Measurements from ENCODE around the gene OR11L1.

Gene OR11L1

GRCh38 chr1:247841796-247842195, at the start of gene OR11L1:
OR11L1 (minus strand) TSS chr1:247841896; CDS start chr1:247841896, 0 bp downstream.
- Histone ChIP-seq H3K9me3 (ENCODE audit: control insufficient read depth in 2 of 2, low read length in 2 of 2) (no peaks in the 10 kb centered on the region), H3K36me3 (ENCODE audit: control insufficient read depth in 2 of 2, insufficient read depth in 2 of 2, low read length in 2 of 2) (no peaks in the 10 kb centered on the region), H3K4me1 (ENCODE audit: control insufficient read depth, insufficient read depth, low read length) (no peaks in the 10 kb centered on the region), H3K4me3 (ENCODE audit: low read length in 2 of 2) (no peak within 1 kb of the TSS), H3K9ac (ENCODE audit: low read length in 2 of 2) (no peak within 1 kb of the TSS), H3K27me3 (ENCODE audit: control insufficient read depth in 1 of 2, insufficient read depth in 2 of 2, low read length in 2 of 2) (no peaks in the 10 kb centered on the region), H3K27ac (ENCODE audit: low read length) (no peak within 1 kb of the TSS)

- H3K9ac ChIP-seq (ENCODE audit: low read length in 2 of 2): no peak overlapping the region
- no peaks in the 10 kb centered on the region for H3K36me3 ChIP-seq (ENCODE audit: control insufficient read depth in 2 of 2, insufficient read depth in 2 of 2, low read length in 2 of 2)
- H3K27me3 ChIP-seq (ENCODE audit: control insufficient read depth in 1 of 2, insufficient read depth in 2 of 2, low read length in 2 of 2): no peaks in the 10 kb centered on the region
- H3K27ac ChIP-seq (ENCODE audit: low read length): no peak overlapping the region
- H3K4me1 ChIP-seq (ENCODE audit: control insufficient read depth, insufficient read depth, low read length): no peaks in the 10 kb centered on the region
- H3K9me3 ChIP-seq (ENCODE audit: control insufficient read depth in 2 of 2, low read length in 2 of 2): no peaks in the 10 kb centered on the region
- no peak overlapping the region for H3K4me3 ChIP-seq (ENCODE audit: low read length in 2 of 2)
Observed at GRCh38 chr1:247884797-247885413, 43.2 kb upstream of the OR11L1 start.

DNA sequence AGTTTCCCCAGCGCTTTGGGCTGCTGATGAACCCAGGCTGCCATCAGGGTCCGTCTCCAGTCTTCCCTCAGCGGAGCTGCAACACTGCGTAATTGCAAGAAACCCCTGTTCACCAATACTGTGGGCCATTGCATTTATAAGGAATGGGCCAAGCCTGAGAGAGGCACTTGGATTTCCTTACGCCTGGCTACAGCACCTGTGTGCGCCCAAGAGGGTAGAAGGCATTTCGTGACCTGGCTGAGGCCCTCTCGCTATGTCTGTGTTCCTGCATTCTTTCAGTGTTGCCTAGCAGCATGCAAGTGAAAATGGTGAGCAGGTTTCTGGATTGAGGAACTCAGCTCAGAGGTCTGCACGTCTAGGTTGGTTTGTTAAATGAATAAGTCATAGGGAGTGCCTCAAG, 41.6 kb upstream of the OR11L1 start:
- Histone ChIP-seq H3K4me1 (ENCODE audit: control insufficient read depth, insufficient read depth, low read length) (no peaks in the 10 kb centered on the region), H3K27me3 (ENCODE audit: control insufficient read depth in 1 of 2, insufficient read depth in 2 of 2, low read length in 2 of 2) (no peaks in the 10 kb centered on the region), H3K27ac (ENCODE audit: low read length) (no peak overlapping the region), H3K9ac (ENCODE audit: low read length in 2 of 2) (no peak overlapping the region), H3K36me3 (ENCODE audit: control insufficient read depth in 2 of 2, insufficient read depth in 2 of 2, low read length in 2 of 2) (no peaks in the 10 kb centered on the region), H3K9me3 (ENCODE audit: control insufficient read depth in 2 of 2, low read length in 2 of 2) (no peaks in the 10 kb centered on the region), H3K4me3 (ENCODE audit: low read length in 2 of 2) (no peak overlapping the region)

DNA sequence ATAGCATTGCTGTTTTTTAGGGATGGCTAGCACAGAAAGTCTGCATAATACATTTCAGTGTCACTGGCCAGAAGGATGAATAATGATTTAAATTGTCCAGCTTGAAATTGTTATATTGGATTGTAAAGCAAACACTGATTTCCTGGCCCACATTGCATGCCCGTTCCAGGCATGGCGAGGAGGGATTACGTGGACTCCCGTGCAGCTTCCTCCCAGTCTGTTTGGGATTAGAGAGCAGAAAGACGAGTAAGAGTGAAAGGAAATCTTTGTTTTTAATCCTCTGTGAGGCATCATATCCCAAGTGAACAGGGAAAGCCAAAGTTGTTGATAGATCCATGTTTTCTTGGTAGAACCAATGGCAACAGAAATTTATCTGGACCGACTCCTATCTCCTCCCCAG, 23.7 kb upstream of the OR11L1 start:
- Histone ChIP-seq H3K9ac (ENCODE audit: low read length in 2 of 2) (no peak overlapping the region), H3K9me3 (ENCODE audit: control insufficient read depth in 2 of 2, low read length in 2 of 2) (peaks cover 4 to 5% of the 10 kb centered on the region in 2 donors), H3K27me3 (ENCODE audit: control insufficient read depth in 1 of 2, insufficient read depth in 2 of 2, low read length in 2 of 2) (peaks cover 0 to 2% of the 10 kb centered on the region in 2 donors), H3K36me3 (ENCODE audit: control insufficient read depth in 2 of 2, insufficient read depth in 2 of 2, low read length in 2 of 2) (no peaks in the 10 kb centered on the region), H3K4me1 (ENCODE audit: control insufficient read depth, insufficient read depth, low read length) (no peaks in the 10 kb centered on the region), H3K4me3 (ENCODE audit: low read length in 2 of 2) (no peak overlapping the region), H3K27ac (ENCODE audit: low read length) (no peak overlapping the region)

- H3K27me3 ChIP-seq (ENCODE audit: control insufficient read depth in 1 of 2, insufficient read depth in 2 of 2, low read length in 2 of 2): peaks cover 0 to 4% of the 10 kb centered on the region in 2 donors
- peaks cover 0 to 3% of the 10 kb centered on the region in 2 donors for H3K9me3 ChIP-seq (ENCODE audit: control insufficient read depth in 2 of 2, low read length in 2 of 2)
- no peaks in the 10 kb centered on the region for H3K4me1 ChIP-seq (ENCODE audit: control insufficient read depth, insufficient read depth, low read length)
- no peak overlapping the region for H3K27ac ChIP-seq (ENCODE audit: low read length)
- no peak overlapping the region for H3K4me3 ChIP-seq (ENCODE audit: low read length in 2 of 2)
- H3K9ac ChIP-seq (ENCODE audit: low read length in 2 of 2): no peak overlapping the region
- H3K36me3 ChIP-seq (ENCODE audit: control insufficient read depth in 2 of 2, insufficient read depth in 2 of 2, low read length in 2 of 2): no peaks in the 10 kb centered on the region
Observed at GRCh38 chr1:247864644-247865043, 22.9 kb upstream of the OR11L1 start.

GRCh38 chr1:247862756-247863155, 21.1 kb upstream of the OR11L1 start:
- H3K36me3 ChIP-seq (ENCODE audit: control insufficient read depth in 2 of 2, insufficient read depth in 2 of 2, low read length in 2 of 2): no peaks in the 10 kb centered on the region
- no peak overlapping the region for H3K4me3 ChIP-seq (ENCODE audit: low read length in 2 of 2)
- no peaks in the 10 kb centered on the region for H3K4me1 ChIP-seq (ENCODE audit: control insufficient read depth, insufficient read depth, low read length)
- peaks cover 6 to 12% of the 10 kb centered on the region in 2 donors for H3K27me3 ChIP-seq (ENCODE audit: control insufficient read depth in 1 of 2, insufficient read depth in 2 of 2, low read length in 2 of 2)
- H3K27ac ChIP-seq (ENCODE audit: low read length): no peak overlapping the region
- H3K9me3 ChIP-seq (ENCODE audit: control insufficient read depth in 2 of 2, low read length in 2 of 2): no peaks in the 10 kb centered on the region
- no peak overlapping the region for H3K9ac ChIP-seq (ENCODE audit: low read length in 2 of 2)

DNA sequence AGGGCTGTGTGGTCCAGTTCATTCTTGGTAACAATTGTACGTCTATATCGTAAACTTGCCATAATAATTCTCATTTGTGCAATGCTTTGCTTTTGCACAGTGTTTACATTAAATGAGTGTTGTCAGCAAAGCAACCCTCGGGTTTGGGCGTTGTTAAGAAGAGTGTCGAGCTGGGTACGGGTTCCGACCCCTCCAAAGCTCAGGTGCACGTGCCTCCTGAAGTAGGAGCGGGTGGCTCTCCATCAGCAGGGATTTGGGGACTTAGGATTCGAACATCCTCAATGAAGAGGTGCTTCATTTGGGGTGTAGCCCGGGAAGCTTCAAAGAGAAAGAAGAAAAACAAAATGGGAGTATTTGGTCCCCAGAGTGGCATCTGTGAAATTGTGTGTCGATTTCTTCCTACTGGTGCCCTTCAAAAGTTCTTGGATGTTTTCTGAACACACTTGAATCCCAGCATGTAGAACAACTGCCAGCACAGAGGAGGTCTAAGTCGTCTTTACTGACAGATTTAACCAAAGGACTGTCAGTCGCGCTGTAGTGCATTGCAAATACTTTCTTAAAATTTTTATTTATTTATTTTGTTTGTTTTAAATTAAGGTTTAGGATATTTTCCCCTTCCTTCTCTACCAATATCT, 16.4 kb upstream of the OR11L1 start:
- Histone ChIP-seq H3K9ac (ENCODE audit: low read length in 2 of 2) (no peak overlapping the region), H3K4me1 (ENCODE audit: control insufficient read depth, insufficient read depth, low read length) (no peaks in the 10 kb centered on the region), H3K4me3 (ENCODE audit: low read length in 2 of 2) (no peak overlapping the region), H3K27me3 (ENCODE audit: control insufficient read depth in 1 of 2, insufficient read depth in 2 of 2, low read length in 2 of 2) (peaks cover 14 to 16% of the 10 kb centered on the region in 2 donors), H3K9me3 (ENCODE audit: control insufficient read depth in 2 of 2, low read length in 2 of 2) (no peaks in the 10 kb centered on the region), H3K27ac (ENCODE audit: low read length) (no peak overlapping the region), H3K36me3 (ENCODE audit: control insufficient read depth in 2 of 2, insufficient read depth in 2 of 2, low read length in 2 of 2) (no peaks in the 10 kb centered on the region)

DNA sequence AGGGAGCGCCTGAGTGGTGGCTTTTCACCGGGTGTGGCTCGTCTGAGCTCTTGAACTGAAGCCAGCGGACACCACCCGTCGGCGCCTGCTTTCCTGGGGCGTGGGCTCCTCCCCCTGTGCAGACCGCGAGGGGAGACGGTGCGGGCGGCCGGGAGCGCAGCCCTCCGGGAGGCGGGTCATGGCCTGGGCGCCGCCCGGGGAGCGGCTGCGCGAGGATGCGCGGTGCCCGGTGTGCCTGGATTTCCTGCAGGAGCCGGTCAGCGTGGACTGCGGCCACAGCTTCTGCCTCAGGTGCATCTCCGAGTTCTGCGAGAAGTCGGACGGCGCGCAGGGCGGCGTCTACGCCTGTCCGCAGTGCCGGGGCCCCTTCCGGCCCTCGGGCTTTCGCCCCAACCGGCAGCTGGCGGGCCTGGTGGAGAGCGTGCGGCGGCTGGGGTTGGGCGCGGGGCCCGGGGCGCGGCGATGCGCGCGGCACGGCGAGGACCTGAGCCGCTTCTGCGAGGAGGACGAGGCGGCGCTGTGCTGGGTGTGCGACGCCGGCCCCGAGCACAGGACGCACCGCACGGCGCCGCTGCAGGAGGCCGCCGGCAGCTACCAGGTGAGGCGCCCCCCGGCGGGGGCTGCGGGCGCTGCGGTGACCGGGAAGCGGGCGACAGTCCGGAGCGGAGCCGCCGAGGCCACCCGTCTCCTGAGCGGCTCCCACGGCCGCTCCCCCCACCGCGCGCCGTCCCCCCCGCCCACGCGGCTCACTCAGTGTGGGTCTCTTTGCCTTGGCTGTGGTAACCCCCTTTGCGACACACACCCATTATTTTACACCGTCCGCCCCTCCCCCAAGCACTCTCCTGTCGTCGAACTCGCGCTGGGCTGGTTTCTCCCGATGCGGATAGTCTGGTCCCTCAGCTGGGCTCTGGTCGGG, 15.6 kb upstream of the OR11L1 start, which contains the start of gene TRIM58:
TSS of gene TRIM58 (plus strand) at position 119 of the 916 bp plus-strand sequence. CDS start at position 179, 60 bp downstream.
- no peaks in the 10 kb centered on the region for H3K4me1 ChIP-seq (ENCODE audit: control insufficient read depth, insufficient read depth, low read length)
- H3K36me3 ChIP-seq (ENCODE audit: control insufficient read depth in 2 of 2, insufficient read depth in 2 of 2, low read length in 2 of 2): no peaks in the 10 kb centered on the region
- no peaks in the 10 kb centered on the region for H3K9me3 ChIP-seq (ENCODE audit: control insufficient read depth in 2 of 2, low read length in 2 of 2)
- no peak within 1 kb of the TSS for H3K9ac ChIP-seq (ENCODE audit: low read length in 2 of 2)
- peak within 1 kb of the TSS in 1 of 2 donors; percentile 22 for H3K4me3 ChIP-seq (ENCODE audit: low read length in 2 of 2)
- H3K27ac ChIP-seq (ENCODE audit: low read length): no peak within 1 kb of the TSS
- H3K27me3 ChIP-seq (ENCODE audit: control insufficient read depth in 1 of 2, insufficient read depth in 2 of 2, low read length in 2 of 2): peaks cover 14 to 16% of the 10 kb centered on the region in 2 donors

- no peaks in the 10 kb centered on the region for H3K9me3 ChIP-seq (ENCODE audit: control insufficient read depth in 2 of 2, low read length in 2 of 2)
- peaks cover 14 to 16% of the 10 kb centered on the region in 2 donors for H3K27me3 ChIP-seq (ENCODE audit: control insufficient read depth in 1 of 2, insufficient read depth in 2 of 2, low read length in 2 of 2)
- H3K4me3 ChIP-seq (ENCODE audit: low read length in 2 of 2): no peak overlapping the region
- H3K27ac ChIP-seq (ENCODE audit: low read length): no peak overlapping the region
- H3K4me1 ChIP-seq (ENCODE audit: control insufficient read depth, insufficient read depth, low read length): no peaks in the 10 kb centered on the region
- H3K9ac ChIP-seq (ENCODE audit: low read length in 2 of 2): no peak overlapping the region
- H3K36me3 ChIP-seq (ENCODE audit: control insufficient read depth in 2 of 2, insufficient read depth in 2 of 2, low read length in 2 of 2): no peaks in the 10 kb centered on the region
Observed at GRCh38 chr1:247855911-247856310, 14.2 kb upstream of the OR11L1 start.

DNA sequence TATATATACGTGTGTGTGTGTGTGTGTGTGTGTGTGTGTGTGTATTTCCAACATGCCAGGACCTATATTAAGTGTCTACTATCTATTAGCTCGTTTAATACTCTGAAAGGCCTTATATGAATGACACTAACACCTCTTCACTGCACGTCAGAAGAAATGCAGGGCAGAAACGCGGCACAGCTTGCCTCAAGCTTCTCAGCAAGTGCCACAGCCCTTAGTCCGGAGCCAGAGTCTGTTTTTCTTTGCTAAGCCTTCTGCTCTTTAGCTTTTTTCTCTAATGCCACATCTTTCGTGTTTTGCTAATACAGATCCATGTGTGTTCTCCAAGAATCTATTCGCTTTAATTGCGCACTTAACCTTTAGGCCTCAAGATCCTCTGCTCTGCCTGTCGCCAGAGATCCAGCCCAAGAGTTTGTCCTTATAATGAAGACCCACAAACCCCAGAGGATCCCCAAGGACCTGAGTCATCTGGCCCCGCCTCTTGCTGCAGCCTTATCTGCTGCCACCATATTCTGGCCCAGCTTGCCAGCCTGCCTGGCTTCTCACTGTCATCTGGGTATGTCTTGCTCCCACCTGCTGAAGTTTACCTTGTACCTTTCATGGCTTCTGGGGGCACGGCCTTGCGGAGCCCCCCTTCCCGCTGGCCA, 13.3 kb upstream of the OR11L1 start:
- no peak overlapping the region for H3K4me3 ChIP-seq (ENCODE audit: low read length in 2 of 2)
- H3K4me1 ChIP-seq (ENCODE audit: control insufficient read depth, insufficient read depth, low read length): no peaks in the 10 kb centered on the region
- H3K9me3 ChIP-seq (ENCODE audit: control insufficient read depth in 2 of 2, low read length in 2 of 2): no peaks in the 10 kb centered on the region
- H3K9ac ChIP-seq (ENCODE audit: low read length in 2 of 2): no peak overlapping the region
- no peaks in the 10 kb centered on the region for H3K36me3 ChIP-seq (ENCODE audit: control insufficient read depth in 2 of 2, insufficient read depth in 2 of 2, low read length in 2 of 2)
- peaks cover 9 to 16% of the 10 kb centered on the region in 2 donors for H3K27me3 ChIP-seq (ENCODE audit: control insufficient read depth in 1 of 2, insufficient read depth in 2 of 2, low read length in 2 of 2)
- no peak overlapping the region for H3K27ac ChIP-seq (ENCODE audit: low read length)
